GM12878 (cell line): ENCODE measurements around the gene CDSN. TPM values are rescaled to one million over a fixed set of nuclear protein-coding genes. Genes with fewer than 3 reads are reported as not detected.

Experiments used
- ATAC-seq: fragments of 200-7000 bp; cut with Tn5 transposase; 3 replicates; pipeline ENCODE4 v1.9.1; 2020; ENCODE audit warnings: mild to moderate bottlenecking, moderate library complexity
- BruUV-seq: library from RNA; stranded (reverse); fragments of 400-500 nt; replicated peaks from 2 replicates; lab custom pipeline; 2021; lab: Mats Ljungman, UMichigan
- CTCF ChIA-PET: fragments of 300-600 bp; sonication (Branson Sonifier 250); formaldehyde crosslinking; extraction: SDS; loops from one replicate; lab custom pipeline; 2021; ENCODE audit warnings: inconsistent platforms; lab: Yijun Ruan, JAX
- POLR2A ChIA-PET: fragments of 350-600 bp; formaldehyde crosslinking; extraction: SDS; loops from one replicate; lab custom pipeline; 2021; ENCODE audit warnings: inconsistent platforms; lab: Charles Lee
- RAD21 ChIA-PET: fragments of 300-600 bp; sonication (Branson Sonifier 250); formaldehyde crosslinking; loops from one replicate; lab custom pipeline; 2023; ENCODE audit warnings: antibody characterized with exemption; ENCODE audit not compliant: unreplicated experiment; lab: Charles Lee
- SMC1A ChIA-PET: fragments of 300-600 bp; sonication (Branson Sonifier 250); formaldehyde crosslinking; loops from one replicate; lab custom pipeline; 2023; ENCODE audit not compliant: unreplicated experiment, uncharacterized antibody; lab: Charles Lee
- DNase-seq: peaks from one replicate; pipeline ENCODE4 v3.0.0-alpha.2; 2011; ENCODE audit warnings: low read depth, low spot score
- FAIRE-seq: peaks from 3 replicates; lab custom pipeline; 2011; peaks lifted over from hg19 to GRCh38; lab: Jason Lieb, UNC
- H2AFZ ChIP-seq: 2 replicates; pipeline ENCODE4 v1.6.0; 2011; ENCODE audit warnings: low read depth, low read length, control low read depth; ENCODE audit not compliant: control insufficient read depth
- H3K27ac ChIP-seq: 2 replicates; pipeline ENCODE4 v1.5.1; 2011; ENCODE audit warnings: control low read depth; ENCODE audit not compliant: control insufficient read depth, insufficient read depth
- H3K27me3 ChIP-seq, 2 experiments: replicated peaks in 1 of 2; 2 replicates each; pipeline versions ENCODE4 v1.6.0 to v1.6.1; 2011; ENCODE audit warnings: low read length in 1 of 2; ENCODE audit not compliant: control insufficient read depth in 2 of 2, insufficient read depth in 2 of 2
- H3K36me3 ChIP-seq, 2 experiments: 2 replicates each; pipeline ENCODE4 v1.5.1; 2011; ENCODE audit warnings: low read length in 1 of 2; ENCODE audit not compliant: control insufficient read depth in 2 of 2, insufficient read depth in 2 of 2
- H3K4me1 ChIP-seq: 2 replicates; pipeline ENCODE4 v1.6.1; 2011; ENCODE audit warnings: mild to moderate bottlenecking, low read length, moderate library complexity, mixed read lengths; ENCODE audit not compliant: control insufficient read depth, insufficient read depth
- H3K4me2 ChIP-seq: 2 replicates; pipeline ENCODE4 v1.6.0; 2011; ENCODE audit warnings: control low read depth; ENCODE audit not compliant: control insufficient read depth, insufficient read depth
- H3K4me3 ChIP-seq: fragments of 200-600 bp; sonication (generic); 2 replicates; pipeline ENCODE4 v1.5.1; 2016
- H3K79me2 ChIP-seq: 2 replicates; pipeline ENCODE4 v1.6.0; 2011; ENCODE audit warnings: low read length; ENCODE audit not compliant: control insufficient read depth, insufficient read depth
- H3K9ac ChIP-seq: 2 replicates; pipeline ENCODE4 v1.8.0; 2011; ENCODE audit warnings: low read length, control low read depth, mixed read lengths; ENCODE audit not compliant: control insufficient read depth, insufficient read depth
- H3K9me3 ChIP-seq: replicated peaks from 3 replicates; pipeline ENCODE4 v1.5.1; 2011; ENCODE audit warnings: mild to moderate bottlenecking, low read length; ENCODE audit not compliant: control insufficient read depth, insufficient read depth
- H4K20me1 ChIP-seq: 2 replicates; pipeline ENCODE4 v1.6.0; 2011; ENCODE audit not compliant: control insufficient read depth, insufficient read depth
- ATF7 ChIP-seq: fragments of 450-650 bp; IDR thresholded peaks from 2 replicates; pipeline ENCODE4 v1.6.1; 2016; ENCODE audit warnings: low read depth, mild to moderate bottlenecking
- CREB1 ChIP-seq: IDR thresholded peaks from 2 replicates; pipeline ENCODE4 v1.6.1; 2012; ENCODE audit warnings: low read depth, mild to moderate bottlenecking, inconsistent platforms
- FOS ChIP-seq: IDR thresholded peaks from 3 replicates; pipeline ENCODE4 v1.6.1; 2011; ENCODE audit warnings: borderline replicate concordance; ENCODE audit not compliant: insufficient read length; ENCODE audit errors: extremely low read depth
- FOXK2 ChIP-seq: fragments of 450-650 bp; IDR thresholded peaks from 2 replicates; pipeline ENCODE4 v1.6.1; 2017; ENCODE audit warnings: mild to moderate bottlenecking, moderate library complexity
- GABPA ChIP-seq: IDR thresholded peaks from 2 replicates; pipeline ENCODE4 v1.6.1; 2014; ENCODE audit warnings: antibody characterized with exemption, low read depth, mild to moderate bottlenecking, inconsistent platforms
- GATAD2B ChIP-seq: fragments of 450-650 bp; conservative IDR thresholded peaks from 2 replicates; pipeline ENCODE4 v1.6.1; 2017; ENCODE audit warnings: low read depth, mild to moderate bottlenecking, moderate library complexity
- HDAC6 ChIP-seq: fragments of 200-600 bp; sonication (generic); IDR thresholded peaks from one replicate; pipeline ENCODE4 v1.8.0; 2017; ENCODE audit warnings: antibody characterized with exemption; ENCODE audit not compliant: unreplicated experiment
- IKZF2 ChIP-seq, 2 experiments: fragments of 450-650 bp; IDR thresholded peaks; 2 replicates each; pipeline ENCODE4 v1.6.1; 2017; ENCODE audit warnings: mild to moderate bottlenecking in 2 of 2, moderate library complexity in 2 of 2
- IRF4 ChIP-seq: IDR thresholded peaks from 2 replicates; pipeline ENCODE4 v1.6.1; 2011; ENCODE audit warnings: low read depth, low read length
- KDM1A ChIP-seq: fragments of 200-600 bp; sonication (generic); IDR thresholded peaks from 2 replicates; pipeline ENCODE4 v1.6.1; 2016; ENCODE audit warnings: borderline replicate concordance
- NFIC ChIP-seq: IDR thresholded peaks from 2 replicates; pipeline ENCODE4 v1.6.1; 2012; ENCODE audit warnings: low read depth, mild to moderate bottlenecking, inconsistent platforms, low read length, moderate library complexity
- POLR2AphosphoS5 ChIP-seq: IDR thresholded peaks from 2 replicates; pipeline ENCODE4 v1.6.1; 2011; ENCODE audit warnings: mild to moderate bottlenecking, low read length, inconsistent platforms
- RFX5 ChIP-seq: IDR thresholded peaks from 2 replicates; pipeline ENCODE4 v1.6.1; 2011; ENCODE audit warnings: low read depth, low read length, improper control_type of control experiment
- SMAD5 ChIP-seq: IDR thresholded peaks from 2 replicates; pipeline ENCODE4 v1.6.1; 2016; ENCODE audit warnings: antibody characterized with exemption, low read depth
- SMC3 ChIP-seq: IDR thresholded peaks from 2 replicates; pipeline ENCODE4 v1.6.1; 2011; ENCODE audit warnings: low read length, improper control_type of control experiment, borderline replicate concordance
- TAF1 ChIP-seq: IDR thresholded peaks from 2 replicates; pipeline ENCODE4 v1.6.1; 2011; ENCODE audit warnings: mild to moderate bottlenecking, low read depth, low read length, borderline replicate concordance
- TARDBP ChIP-seq: IDR thresholded peaks from 2 replicates; pipeline ENCODE4 v1.6.1; 2016; ENCODE audit warnings: borderline replicate concordance
- USF2 ChIP-seq: IDR thresholded peaks from 2 replicates; pipeline ENCODE4 v1.6.1; 2011; ENCODE audit warnings: low read depth, low read length, improper control_type of control experiment, borderline replicate concordance
- whole genome bisulfite sequencing: methylation state at CpG from one replicate; pipeline ENCODE4 v1.1.6; 2016; ENCODE audit warnings: low lambda C conversion rate; ENCODE audit not compliant: insufficient replicate concordance, insufficient coverage; ENCODE audit errors: missing lambda C conversion rate; 5-methylcytosine and 5-hydroxymethylcytosine counted together
- in situ Hi-C: fragments of 300-500 bp; cut with MboI; formaldehyde crosslinking; loops from 9 replicates; pipeline ENCODE4 v1.14.3; 2018; ENCODE audit warnings: mixed read lengths
- intact Hi-C: fragments of 100-400 bp; cut with micrococcal nuclease; formaldehyde crosslinking; loops from one replicate; pipeline ENCODE4 v1.14.2; 2022; ENCODE audit not compliant: unreplicated experiment
- polyA plus RNA-seq, 11 experiments: library from polyadenylated mRNA; depleted of rRNA in 4 of 11; unstranded in 6 of 11; stranded (reverse) in 5 of 11; fragments of >200 nt; fragmentation: Nextera tagmentation in 4 of 11; fragmentation: Illumina TruSeq in 1 of 11; extraction: Ambion mirVana in 4 of 11; extraction: Trizol in 1 of 11; gene quantifications; 1 replicate in 1 of 11; 2 replicates in 10 of 11; pipeline versions ENCODE4 v1.2.1 to v1.2.3, GENCODE V29; 2011 to 2016; ENCODE audit warnings: inconsistent platforms in 2 of 11, missing spikeins in 2 of 11, low read depth in 1 of 11
- total RNA-seq, 4 experiments: library from RNA; depleted of rRNA in 3 of 4; stranded (reverse); fragments of >200 nt in 3 of 4; fragmentation: Illumina TruSeq in 1 of 4; extraction: Trizol in 1 of 4; gene quantifications; 2 replicates each; pipeline versions ENCODE4 v1.2.1 to v1.2.3, GENCODE V29; 2013 to 2021
- TF ChIP-seq, protein P1 (sequence below): fragments of 450-650 bp; IDR thresholded peaks from 2 replicates; pipeline ENCODE4 v1.6.1; 2017; ENCODE audit warnings: antibody characterized with exemption, mild to moderate bottlenecking, moderate library complexity

The CDSN gene
- total and polyA plus RNA-seq, 10 of the 15 experiments (the other 5 are each of a cell fraction or from before 2014, with no cell fraction given), result 0.01 TPM; not detected in 9

- peaks cover 12% of the 10 kb centered on the region for H3K79me2 ChIP-seq
- no peak for TF ChIP-seq CREB1
- TF ChIP-seq KDM1A, result no peak
- no peak for TF ChIP-seq FOS
- no peak for TF ChIP-seq NFIC
- no peak for TF ChIP-seq GABPA
- TF ChIP-seq ATF7, result no peak
- TF ChIP-seq FOXK2, result no peak
- TF ChIP-seq GATAD2B, result no peak
- TF ChIP-seq HDAC6, result no peak
- TF ChIP-seq USF2, result no peak
- no peak for TF ChIP-seq IRF4
- TF ChIP-seq, protein P1, sequence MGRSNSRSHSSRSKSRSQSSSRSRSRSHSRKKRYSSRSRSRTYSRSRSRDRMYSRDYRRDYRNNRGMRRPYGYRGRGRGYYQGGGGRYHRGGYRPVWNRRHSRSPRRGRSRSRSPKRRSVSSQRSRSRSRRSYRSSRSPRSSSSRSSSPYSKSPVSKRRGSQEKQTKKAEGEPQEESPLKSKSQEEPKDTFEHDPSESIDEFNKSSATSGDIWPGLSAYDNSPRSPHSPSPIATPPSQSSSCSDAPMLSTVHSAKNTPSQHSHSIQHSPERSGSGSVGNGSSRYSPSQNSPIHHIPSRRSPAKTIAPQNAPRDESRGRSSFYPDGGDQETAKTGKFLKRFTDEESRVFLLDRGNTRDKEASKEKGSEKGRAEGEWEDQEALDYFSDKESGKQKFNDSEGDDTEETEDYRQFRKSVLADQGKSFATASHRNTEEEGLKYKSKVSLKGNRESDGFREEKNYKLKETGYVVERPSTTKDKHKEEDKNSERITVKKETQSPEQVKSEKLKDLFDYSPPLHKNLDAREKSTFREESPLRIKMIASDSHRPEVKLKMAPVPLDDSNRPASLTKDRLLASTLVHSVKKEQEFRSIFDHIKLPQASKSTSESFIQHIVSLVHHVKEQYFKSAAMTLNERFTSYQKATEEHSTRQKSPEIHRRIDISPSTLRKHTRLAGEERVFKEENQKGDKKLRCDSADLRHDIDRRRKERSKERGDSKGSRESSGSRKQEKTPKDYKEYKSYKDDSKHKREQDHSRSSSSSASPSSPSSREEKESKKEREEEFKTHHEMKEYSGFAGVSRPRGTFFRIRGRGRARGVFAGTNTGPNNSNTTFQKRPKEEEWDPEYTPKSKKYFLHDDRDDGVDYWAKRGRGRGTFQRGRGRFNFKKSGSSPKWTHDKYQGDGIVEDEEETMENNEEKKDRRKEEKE, result no peak
- no peak for TF ChIP-seq RFX5
- no peak for TF ChIP-seq POLR2AphosphoS5
- TF ChIP-seq IKZF2 (IDR thresholded peaks at IDR 0.05), result no peak
- TF ChIP-seq TAF1, result no peak
- no peak for TF ChIP-seq TARDBP
- TF ChIP-seq SMAD5, result no peak
- TF ChIP-seq SMC3, result no peak
- SMC1A ChIA-PET, result interaction anchor here (0.7 to 2.5 kb wide), 10 partner anchors 8 to 183 kb away, joined by 3 to 18 read pairs (median 4); partner anchors contain the start of gene PSORS1C2
- FAIRE-seq, result no peak
- H3K4me3 ChIP-seq, result no peak overlapping the region
- H3K27ac ChIP-seq, result no peak overlapping the region
- intact Hi-C loops, result no loop called here
- RAD21 ChIA-PET, result interaction anchor here (0.7 to 1.8 kb wide), 8 partner anchors 10 to 200 kb away, joined by 3 to 10 read pairs (median 4); no protein-coding TSS in a partner anchor
- no TSS peak for BruUV-seq
- in situ Hi-C loops, result no loop called here
- H3K9me3 ChIP-seq, result no peaks in the 10 kb centered on the region
- H2AFZ ChIP-seq, result no peak overlapping the region
- peaks cover 32% of the 10 kb centered on the region for H3K4me1 ChIP-seq
- CTCF ChIA-PET, result interaction anchor here (0.9 to 2.4 kb wide), 8 partner anchors 10 to 201 kb away, joined by 3 to 10 read pairs (median 3); partner anchors contain the start of gene PSORS1C2
- peaks cover 8 to 12% of the 10 kb centered on the region in 2 experiments for H3K36me3 ChIP-seq
- 91% methylated on average over 5 of the region's 5 CpGs for WGBS
- peak overlapping the region; percentile 44; the same call in 1 of the 2 replicates for H3K4me2 ChIP-seq
- H3K27me3 ChIP-seq, result no peaks in the 10 kb centered on the region
- no peak for ATAC-seq
- DNase-seq, result no peak
- H3K9ac ChIP-seq, result no peak overlapping the region
- POLR2A ChIA-PET, result interaction anchor here (0.6 to 1.8 kb wide), 7 partner anchors 9 to 28 kb away, joined by 3 to 9 read pairs (median 4); no protein-coding TSS in a partner anchor
- H4K20me1 ChIP-seq, result no peaks in the 10 kb centered on the region; the same call in 1 of the 2 replicates
These were observed 45.7 kb upstream of the CDSN start for GRCh38 chr6:31165986-31166385.
